HG02938 (cell line): ENCODE data around the gene WDR91.
A peak's percentile ranks its signal among the peaks of the same experiment; 100 is the strongest.
"Not testable (repeated sequence)": the region's sequence is repeated elsewhere in the genome, so short reads cannot be mapped to it uniquely, and the experiment has no call there.

Experiments
- ATAC-seq: cut with Tn5 transposase; IDR thresholded peaks from one replicate; pipeline ENCODE4 v1.9.1; 2021; ENCODE audit warnings: mild to moderate bottlenecking, moderate library complexity; ENCODE audit not compliant: unreplicated experiment

The WDR91 gene

GRCh38 chr7:135234095-135234494 is 22.8 kb upstream of the WDR91 start:
- ATAC-seq: not testable (repeated sequence)

DNA sequence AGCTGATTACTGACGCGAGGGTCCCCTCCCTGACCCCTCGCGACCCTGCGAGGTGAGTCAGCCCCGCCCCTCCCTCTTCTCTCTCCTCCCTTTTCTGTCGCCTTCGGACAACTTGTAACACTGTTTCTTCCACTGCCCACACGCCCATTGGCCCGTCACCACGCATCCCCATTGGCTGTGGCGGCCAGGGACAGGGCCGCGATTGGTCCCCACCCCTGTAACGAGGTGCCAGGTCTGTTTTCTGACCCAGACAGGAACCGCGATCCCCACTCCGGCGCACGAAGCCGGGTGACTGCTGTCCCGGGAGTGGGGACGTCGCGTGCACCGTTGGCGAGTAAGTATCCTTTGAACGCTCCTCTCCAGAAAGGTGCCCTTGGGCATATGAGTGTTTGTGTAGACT is 22.2 kb upstream of the WDR91 start, which contains the start of gene STRA8:
STRA8 (plus strand) TSS at position 269 of the 400 bp plus-strand sequence. CDS start 6,687 bp downstream, outside the sequence.
- no peak for ATAC-seq

GRCh38 chr7:135232720-135233119 is 21.4 kb upstream of the WDR91 start:
- ATAC-seq: no peak

GRCh38 chr7:135232087-135232486 is 20.8 kb upstream of the WDR91 start:
- no peak for ATAC-seq

DNA sequence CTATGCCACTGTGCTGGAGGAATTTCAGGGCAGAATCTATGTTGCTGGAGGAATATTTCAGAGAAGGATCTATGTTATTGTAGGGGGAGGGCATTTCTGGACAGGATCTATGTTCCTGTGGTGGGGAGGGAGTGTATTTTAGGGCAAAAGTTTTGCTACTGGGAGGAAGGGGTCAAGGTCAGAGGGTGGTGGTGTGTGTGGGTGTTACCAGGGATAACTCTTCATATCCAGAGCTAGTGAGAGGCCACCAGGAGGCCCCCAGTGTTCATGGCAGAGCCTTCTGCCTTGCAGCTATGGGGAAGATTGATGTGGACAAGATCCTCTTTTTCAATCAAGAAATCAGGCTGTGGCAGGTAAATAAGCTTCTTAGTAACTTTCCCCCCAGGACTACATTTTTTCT is 20.4 kb upstream of the WDR91 start:
- ATAC-seq: no peak

DNA sequence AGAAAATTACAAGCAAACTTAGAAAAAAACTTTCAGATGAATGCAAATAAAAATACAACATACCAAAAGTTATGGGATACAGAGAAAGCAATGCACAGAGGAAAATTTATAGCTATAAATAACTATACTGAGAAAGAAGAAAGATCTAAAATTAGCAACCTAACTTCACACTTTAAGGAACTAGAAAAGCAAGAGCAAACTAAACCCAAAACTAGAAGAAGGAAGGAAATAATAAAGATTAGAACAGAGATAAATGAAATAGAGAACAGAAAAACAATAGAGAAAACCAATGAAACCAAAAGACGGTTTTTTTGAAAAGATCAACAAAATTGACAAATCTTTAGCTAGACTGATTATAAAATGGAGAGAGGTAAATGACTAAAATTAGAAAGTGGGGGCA is 12.7 kb upstream of the WDR91 start:
- no peak for ATAC-seq

GRCh38 chr7:135217645-135218509 is 6.6 kb upstream of the WDR91 start:
- ATAC-seq: no peak

DNA sequence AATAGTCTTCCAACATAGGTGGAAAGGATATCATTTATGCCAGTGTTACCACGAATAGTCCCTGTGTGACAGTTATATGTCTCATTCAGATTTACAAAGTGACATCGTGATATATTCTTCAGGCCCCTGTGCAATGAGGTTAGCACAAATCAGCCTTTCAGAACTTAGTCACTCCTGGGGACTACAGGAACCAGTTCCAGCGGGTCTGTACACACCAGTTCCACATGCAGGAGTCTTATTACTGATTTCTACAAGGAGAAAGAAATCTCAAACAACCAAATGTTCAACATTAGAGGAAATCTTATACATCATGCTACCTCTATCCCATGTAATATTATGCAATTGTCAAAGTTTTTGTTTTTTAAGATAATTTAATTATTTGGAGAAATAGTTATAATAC is 4.4 kb upstream of the WDR91 start:
- no peak for ATAC-seq

- ATAC-seq: no peak
Observed at GRCh38 chr7:135215180-135215579, 3.9 kb upstream of the WDR91 start.

DNA sequence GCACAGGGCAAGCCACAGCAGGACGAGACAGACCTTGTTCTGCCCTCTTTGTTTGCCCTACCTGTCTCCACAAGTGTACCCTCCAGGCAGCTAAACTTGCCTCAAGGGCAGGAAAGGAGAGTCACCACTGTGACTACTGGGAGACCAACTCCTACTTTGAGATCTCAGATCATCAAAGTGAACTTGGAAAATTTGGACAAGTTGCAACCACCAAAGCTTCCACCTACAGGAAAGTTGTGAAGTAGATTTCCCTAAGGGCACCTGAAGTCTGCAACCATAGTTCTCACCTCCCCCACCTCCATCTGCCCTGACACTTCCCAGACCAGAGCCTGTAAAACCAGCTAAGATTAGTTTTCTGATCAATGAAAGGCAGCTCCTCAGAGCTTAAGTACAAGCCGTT is 2.5 kb upstream of the WDR91 start:
- ATAC-seq: no peak

DNA sequence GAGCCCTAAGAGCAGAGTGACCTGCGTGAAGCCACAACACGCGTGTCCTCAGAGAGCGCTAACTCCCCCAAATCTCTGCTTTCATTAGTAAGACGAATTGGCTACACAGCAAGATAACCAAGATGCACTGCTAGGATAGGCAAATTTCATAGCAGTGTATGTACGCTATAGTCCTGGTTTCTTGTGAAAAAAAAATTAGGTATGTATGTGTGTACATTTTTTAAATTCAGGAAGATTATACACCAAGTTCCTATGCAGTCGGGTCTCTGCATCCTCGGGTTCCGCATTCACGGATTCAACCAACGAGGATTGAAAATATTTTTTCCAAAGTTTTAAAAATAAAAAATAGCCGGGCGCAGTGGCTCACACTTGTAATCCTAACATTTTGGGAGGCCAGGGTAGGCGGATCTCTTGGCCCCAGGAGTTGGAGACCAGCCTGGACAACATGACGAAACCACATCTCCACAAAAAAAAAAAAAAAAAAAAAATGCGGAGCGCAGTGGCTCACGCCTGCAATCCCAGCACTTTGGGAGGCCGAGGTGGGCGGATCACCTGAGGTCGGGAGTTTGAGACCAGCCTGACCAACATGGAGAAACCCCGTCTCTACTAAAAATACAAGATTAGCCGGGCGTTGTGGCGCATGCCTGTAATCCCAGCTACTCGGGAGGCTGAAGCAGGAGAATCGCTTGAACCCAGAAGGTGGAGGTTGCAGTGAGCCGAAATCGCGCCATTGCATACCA is 790 bp upstream of the WDR91 start:
- not testable (repeated sequence) for ATAC-seq

DNA sequence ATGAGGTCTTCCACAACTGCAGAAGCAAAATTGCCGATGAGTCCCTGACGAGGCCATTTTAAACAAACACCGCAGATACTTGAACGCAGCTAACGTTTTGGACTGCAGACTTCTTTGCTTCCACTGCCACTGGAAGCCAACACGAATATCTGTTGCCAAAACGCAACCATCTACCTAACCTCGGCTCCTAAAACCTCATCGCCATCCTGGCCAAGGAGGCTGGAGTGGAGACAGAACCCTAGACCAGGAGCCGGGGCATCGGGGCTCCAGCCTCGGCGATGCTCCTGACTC is 493 bp downstream of the WDR91 start:
- ATAC-seq: peak; percentile 1

DNA sequence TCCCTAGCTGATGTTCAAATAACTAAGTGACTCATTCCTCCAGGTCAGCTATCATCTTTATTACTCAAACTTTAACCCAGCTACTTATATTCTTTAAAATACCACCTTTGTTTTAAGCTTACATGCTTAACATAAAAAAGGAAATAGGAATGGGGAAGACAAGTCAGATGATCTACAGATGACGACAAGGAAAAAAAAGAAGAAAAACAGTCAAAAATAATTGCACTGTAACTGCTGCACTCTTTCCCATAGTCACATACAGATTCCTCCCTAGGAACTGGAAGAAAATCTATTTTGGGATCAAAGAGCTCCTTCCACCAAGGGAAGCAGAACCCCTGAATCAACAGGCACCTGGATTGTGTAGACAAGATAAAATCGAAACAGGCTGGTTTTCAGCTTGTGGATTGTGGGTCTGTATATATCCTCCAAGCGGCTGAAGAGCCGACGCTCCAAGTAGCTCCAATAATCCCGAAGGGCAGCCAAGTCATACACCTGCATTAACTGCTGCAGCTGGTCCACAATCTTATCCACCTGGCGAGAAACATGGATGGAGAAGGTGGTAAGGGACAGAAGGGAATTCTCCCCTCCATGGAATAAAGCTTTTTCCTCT is 2.0 kb downstream of the WDR91 start:
- no peak for ATAC-seq

DNA sequence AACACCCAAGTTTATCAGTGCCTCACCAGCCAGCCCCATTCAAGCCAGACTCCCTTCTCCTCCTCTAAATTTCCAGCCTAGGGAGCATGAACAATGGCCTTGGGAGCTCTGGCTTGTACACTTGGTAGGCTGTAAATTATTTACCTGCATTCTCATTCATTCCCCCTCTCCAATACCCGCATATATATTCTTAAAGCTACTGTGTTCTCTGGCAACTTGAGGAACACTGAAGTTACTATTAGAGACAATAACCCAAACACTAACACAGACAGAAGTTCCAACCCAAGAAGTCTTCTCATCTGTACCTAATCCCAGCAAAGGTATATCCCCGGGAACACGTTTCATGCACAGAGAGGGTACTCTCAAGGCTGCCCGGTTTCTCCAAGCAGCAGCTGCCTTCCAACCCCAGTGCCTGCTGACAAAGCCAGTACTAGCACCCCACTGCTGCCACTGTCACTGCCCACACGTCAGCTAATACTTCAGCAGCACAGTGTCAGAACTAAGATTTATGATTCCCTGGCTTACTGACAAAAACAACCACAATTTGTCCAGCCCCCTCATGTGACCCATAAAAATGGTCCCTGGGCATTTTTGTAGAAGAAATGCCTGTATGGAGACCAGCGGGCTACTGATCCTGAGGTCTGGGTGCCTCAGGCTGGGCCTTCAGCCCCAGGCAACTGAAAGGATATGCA is 3.1 kb downstream of the WDR91 start:
- no peak for ATAC-seq

- ATAC-seq: peak; percentile 15
Observed at GRCh38 chr7:135207406-135208101, 3.8 kb downstream of the WDR91 start.

DNA sequence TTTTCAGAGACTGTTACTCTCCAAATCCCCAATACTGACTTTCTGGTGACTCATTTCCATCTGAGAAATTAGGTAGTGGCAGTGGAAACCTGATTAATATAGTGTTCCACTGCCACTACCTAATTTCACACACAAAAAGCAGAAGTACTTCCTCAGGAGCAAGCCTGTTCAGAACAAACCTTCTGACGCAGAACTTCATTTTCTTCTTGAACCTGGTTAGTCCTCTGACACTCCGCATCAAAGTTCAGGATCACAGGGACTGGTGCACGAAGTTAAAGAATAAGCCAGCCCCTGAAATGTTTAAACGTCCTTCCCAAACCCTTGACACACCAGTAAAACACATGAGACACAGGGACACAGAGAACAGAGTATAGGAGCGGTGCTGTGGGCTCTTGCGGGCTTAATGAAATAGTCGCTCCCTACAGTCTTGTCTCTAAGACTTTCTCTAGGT is 4.4 kb downstream of the WDR91 start:
- ATAC-seq: peak; percentile 34

GRCh38 chr7:135205850-135206249 is 5.5 kb downstream of the WDR91 start:
- no peak for ATAC-seq

GRCh38 chr7:135204876-135205275 is 6.5 kb downstream of the WDR91 start:
- no peak for ATAC-seq

- no peak for ATAC-seq
Observed at GRCh38 chr7:135204341-135204749, 7.0 kb downstream of the WDR91 start.

DNA sequence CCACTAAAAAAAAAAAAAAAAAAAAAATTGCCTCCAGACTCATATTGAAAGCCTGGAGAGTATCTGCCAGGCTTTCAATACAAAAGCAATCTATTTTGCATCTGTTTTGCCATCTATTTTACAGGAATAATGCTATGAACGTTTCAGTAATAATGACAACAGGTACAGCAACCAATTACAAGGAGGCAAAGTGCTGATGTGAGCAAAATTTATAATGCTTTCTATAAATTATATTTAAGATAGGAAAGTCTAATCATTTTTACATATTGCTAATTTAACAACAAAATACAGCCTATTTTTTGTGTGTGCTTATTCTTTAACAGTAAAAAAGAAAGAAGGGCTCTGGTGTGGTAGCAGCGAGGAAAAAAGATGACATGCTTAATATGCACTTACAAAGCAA is 10.0 kb downstream of the WDR91 start:
- no peak for ATAC-seq
